ENCODE data around the gene RASIP1.

The RASIP1 gene

GRCh38 chr19:48740164-48740972, at the start of gene RASIP1:
Gene RASIP1 (minus strand): TSS chr19:48740610. CDS start chr19:48740282, 328 bp downstream.
- TF ChIP-seq CTCF (conservative IDR thresholded peaks at IDR 0.05): no peak
- TF ChIP-seq ZFX (IDR thresholded peaks at IDR 0.05): no peak
- H3K27ac ChIP-seq: peak within 1 kb of the TSS; percentile 81

DNA sequence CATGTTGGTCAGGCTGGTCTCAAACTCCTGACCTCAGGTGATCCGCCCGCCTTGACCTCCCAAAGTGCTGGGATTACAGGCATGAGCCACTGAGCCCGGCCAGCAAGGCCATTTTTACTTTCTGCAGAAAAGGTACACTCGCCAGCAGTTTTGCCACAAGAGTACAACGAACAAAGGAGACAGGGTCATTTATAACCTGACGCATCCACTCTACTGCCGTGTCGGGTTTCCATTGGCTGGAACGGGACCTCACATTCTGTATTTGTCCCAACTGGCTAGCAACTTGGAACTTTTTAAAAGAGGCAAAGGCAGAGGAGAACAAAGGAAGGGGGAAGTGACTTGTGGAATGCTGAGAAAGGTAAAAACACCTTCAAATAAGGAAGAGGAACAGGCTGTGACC, 46.9 kb upstream of the RASIP1 start:
- peak overlapping the region; percentile 71 for H3K27ac ChIP-seq

DNA sequence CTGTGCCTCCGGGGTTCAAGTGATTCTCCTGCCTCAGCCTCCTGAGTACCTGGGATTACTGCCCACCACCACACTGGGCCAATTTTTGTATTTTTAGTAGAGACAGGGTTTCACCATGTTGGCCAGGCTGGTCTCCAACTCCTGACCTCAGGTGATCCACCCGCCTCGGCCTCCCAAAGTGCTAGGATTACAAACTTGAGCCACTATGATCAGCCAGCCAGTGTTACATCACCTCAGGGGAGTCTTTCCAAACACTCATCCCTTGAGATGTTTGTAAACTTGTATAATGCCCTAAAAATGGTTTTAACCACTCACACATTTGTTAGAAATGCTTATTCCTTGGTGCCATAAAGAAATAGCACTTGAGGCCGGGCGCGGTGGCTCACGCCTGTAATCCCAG, 46.0 kb upstream of the RASIP1 start:
- H3K27ac ChIP-seq: peak overlapping the region; percentile 71

DNA sequence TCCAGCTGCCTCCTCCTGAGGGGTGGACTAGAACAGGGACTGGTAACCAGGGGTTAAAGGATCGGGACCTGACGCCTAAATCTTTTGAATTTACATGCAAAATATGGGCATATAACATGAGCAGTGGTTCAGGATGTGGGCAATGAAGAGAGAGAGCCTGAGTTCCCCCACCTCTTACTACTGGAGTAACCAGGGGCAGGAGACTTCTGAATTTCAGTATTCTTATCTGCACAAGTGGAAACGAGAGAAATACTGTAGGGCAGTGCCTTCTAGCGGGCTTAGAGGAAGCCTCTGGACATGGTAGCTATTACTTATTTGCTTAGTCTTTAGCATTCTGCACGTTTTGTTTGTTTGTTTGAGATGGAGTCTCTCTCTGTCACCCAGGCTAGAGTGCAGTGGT, 44.1 kb upstream of the RASIP1 start:
- no peak for TF ChIP-seq ZFX (IDR thresholded peaks at IDR 0.05)
- TF ChIP-seq CTCF (conservative IDR thresholded peaks at IDR 0.05): no peak

GRCh38 chr19:48780631-48781391, 40.4 kb upstream of the RASIP1 start:
- no peak for TF ChIP-seq ZFX (IDR thresholded peaks at IDR 0.05)
- no peak for TF ChIP-seq CTCF (conservative IDR thresholded peaks at IDR 0.05)
- H3K27ac ChIP-seq: no peak overlapping the region

More for the DNA sequence above, 44.1 kb upstream of the RASIP1 start:
- H3K27ac ChIP-seq: no peak overlapping the region

- TF ChIP-seq CTCF (conservative IDR thresholded peaks at IDR 0.05) (no peak), ZFX (IDR thresholded peaks at IDR 0.05) (no peak)
- H3K27ac ChIP-seq: no peak overlapping the region
These were observed 39.2 kb upstream of the RASIP1 start for GRCh38 chr19:48779636-48780035.

- TF ChIP-seq CTCF (conservative IDR thresholded peaks at IDR 0.05) (no peak), ZFX (IDR thresholded peaks at IDR 0.05) (no peak)
- H3K27ac ChIP-seq: no peak overlapping the region
These were observed 37.3 kb upstream of the RASIP1 start for GRCh38 chr19:48777720-48778119.

- TF ChIP-seq ZFX (IDR thresholded peaks at IDR 0.05) (no peak), CTCF (conservative IDR thresholded peaks at IDR 0.05) (no peak)
- no peak overlapping the region for H3K27ac ChIP-seq
These were observed 36.7 kb upstream of the RASIP1 start for GRCh38 chr19:48777139-48777538.

Measured in C4-2B (cell line).